ENCODE measurements around the gene BLOC1S3.

The BLOC1S3 gene

DNA sequence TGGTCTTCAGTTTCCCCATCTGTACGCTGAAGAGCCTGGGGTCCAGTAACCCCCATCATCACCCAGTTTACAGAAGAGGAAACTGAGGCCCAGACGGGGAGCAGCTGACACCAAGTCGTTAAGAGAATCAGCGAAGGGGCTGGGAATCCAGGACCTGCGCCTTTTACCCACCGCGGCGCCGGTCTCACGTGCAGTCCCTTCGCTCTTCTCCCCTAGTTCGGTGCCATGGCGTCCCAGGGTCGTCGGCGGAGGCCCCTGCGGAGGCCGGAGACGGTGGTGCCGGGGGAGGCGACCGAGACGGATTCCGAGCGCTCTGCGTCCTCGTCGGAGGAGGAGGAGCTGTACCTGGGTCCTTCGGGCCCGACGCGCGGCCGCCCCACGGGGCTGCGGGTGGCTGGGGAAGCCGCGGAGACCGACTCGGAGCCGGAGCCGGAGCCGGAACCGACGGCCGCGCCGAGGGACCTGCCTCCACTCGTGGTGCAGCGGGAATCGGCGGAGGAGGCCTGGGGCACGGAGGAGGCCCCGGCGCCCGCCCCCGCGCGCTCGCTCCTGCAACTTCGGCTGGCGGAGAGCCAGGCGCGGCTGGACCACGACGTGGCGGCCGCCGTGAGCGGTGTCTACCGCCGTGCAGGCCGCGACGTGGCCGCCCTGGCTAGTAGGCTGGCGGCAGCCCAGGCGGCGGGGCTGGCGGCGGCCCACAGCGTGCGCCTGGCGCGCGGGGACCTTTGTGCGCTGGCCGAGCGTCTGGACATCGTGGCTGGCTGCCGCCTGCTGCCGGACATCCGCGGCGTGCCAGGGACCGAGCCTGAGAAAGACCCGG lies 698 bp downstream of the BLOC1S3 start:
- in situ Hi-C loops (cut with MboI; ENCODE audit: low sequenced_read_pairs): no loop called here

DNA sequence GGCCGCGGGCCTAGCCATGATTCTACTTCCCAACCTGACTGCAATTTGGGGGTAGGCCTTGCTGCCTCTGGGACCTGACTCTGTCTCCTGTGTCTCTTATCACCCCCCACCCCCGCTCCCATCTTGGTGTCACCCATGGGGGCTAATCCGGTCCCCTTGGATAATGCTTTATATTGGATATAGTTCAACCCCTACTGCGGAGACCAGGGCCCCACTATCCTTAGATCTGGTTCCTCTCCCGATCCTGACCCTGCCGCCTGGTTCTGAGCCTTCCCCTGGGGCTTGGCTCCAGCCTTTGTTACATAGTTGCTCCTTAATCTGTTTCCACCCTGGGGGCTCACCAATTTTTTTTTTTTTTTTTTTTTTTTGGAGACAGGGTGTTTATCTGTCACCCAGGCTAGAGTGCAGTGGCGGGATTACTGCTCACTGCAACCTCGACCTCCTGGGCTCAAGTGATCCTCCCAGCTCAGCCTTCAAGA lies 1.3 kb downstream of the BLOC1S3 start:
- in situ Hi-C loops (cut with MboI; ENCODE audit: low sequenced_read_pairs): no loop called here

DNA sequence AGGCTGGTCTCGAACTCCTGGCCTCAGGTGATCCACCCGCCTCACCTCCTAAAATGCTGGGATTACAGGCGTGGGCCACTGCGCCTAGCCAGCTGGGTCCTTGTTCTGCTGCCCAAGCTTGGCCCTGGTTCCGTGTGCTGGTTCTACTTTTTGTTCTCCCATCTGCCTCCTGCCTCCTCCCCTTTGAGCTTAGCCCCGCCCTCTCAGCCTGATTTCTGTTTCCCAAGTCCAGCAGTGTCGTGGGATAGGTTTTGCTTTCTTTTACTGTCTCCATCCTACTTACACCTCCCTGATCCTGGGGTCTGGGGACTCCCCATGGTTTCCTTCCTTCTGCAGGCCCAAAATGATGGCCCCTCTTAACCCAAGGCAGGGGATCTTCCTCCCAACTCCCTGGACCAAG lies 2.4 kb downstream of the BLOC1S3 start:
- in situ Hi-C loops (cut with MboI; ENCODE audit: low sequenced_read_pairs): no loop called here

DNA sequence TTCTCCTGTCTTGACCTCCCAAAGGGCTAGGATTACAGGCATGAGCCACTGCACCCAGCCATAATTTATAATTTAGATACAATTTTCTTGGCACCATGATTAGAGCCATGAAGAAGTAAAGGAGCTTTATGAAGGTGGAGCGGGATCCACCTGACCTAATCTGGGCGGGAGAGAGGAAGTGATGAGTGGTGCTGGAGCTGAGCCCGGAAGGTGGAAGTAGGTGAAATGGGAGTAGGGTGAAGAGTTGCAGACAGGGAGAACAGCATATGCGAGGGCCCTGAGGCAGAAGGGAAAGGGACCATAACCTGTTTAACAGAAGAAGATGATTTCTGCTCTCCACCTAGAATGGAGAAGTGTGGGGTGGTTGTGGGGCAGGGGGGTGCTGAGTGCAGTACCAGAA lies 4.2 kb downstream of the BLOC1S3 start:
- in situ Hi-C loops (cut with MboI; ENCODE audit: low sequenced_read_pairs): no loop called here

DNA sequence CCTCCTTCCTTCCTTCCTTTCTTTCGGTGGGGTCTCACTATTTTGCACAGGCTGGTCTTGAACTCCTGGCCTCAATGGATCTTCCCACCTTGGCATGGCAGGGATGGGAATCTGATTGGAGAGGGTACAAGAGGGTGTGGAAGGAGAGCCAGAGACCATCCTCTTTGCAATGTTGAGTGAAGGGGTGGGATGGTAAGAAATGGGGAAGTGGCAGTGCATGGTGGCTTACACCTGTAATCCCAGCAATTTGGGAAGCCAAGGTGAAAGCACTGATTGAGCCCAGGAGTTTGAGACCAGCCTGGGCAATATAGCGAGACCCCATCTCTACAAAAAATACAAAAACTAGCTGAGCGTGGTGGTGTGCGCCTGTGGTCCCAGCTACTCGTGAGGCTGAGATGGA lies 5.5 kb downstream of the BLOC1S3 start:
- in situ Hi-C loops (cut with MboI; ENCODE audit: low sequenced_read_pairs): no loop called here

DNA sequence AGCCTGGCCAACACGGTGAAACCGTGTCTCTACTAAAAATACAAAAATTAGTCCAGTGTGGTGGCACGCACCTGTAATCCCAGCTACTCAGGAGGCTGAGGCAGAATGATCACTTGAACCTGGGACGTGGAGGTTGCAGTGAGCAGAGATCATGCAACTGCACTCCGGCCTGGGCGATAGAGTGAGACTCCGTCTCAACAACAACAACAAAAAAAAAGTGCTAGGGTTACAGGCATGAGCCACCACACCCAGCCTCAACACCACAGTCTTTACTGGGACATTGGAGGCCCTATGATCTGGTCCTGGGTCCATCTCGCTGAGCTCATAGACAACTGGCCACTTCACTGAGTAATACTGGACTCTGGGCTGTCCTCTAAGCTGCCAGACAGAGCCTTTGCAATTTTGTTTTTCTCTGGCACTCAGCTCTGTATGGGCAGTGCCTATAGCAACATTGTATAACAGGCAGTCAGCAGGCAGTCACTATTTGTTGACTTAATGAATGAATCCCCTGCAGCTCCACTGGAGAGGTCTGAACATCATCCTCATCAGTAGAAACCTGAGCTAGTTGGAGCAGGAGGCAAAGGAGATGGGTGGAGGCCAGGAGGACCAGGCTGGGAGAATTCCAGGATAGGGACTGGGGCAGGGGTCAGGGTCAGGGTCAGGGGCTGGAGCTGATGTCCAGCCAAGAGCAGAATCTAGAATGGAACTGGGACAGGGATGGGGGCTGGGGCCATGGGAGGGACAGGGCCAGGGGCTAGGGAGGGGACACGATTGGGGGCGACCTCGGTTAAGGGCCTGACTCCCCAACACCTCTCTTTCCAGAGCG lies 8.1 kb downstream of the BLOC1S3 start:
- in situ Hi-C loops (cut with MboI; ENCODE audit: low sequenced_read_pairs): no loop called here

DNA sequence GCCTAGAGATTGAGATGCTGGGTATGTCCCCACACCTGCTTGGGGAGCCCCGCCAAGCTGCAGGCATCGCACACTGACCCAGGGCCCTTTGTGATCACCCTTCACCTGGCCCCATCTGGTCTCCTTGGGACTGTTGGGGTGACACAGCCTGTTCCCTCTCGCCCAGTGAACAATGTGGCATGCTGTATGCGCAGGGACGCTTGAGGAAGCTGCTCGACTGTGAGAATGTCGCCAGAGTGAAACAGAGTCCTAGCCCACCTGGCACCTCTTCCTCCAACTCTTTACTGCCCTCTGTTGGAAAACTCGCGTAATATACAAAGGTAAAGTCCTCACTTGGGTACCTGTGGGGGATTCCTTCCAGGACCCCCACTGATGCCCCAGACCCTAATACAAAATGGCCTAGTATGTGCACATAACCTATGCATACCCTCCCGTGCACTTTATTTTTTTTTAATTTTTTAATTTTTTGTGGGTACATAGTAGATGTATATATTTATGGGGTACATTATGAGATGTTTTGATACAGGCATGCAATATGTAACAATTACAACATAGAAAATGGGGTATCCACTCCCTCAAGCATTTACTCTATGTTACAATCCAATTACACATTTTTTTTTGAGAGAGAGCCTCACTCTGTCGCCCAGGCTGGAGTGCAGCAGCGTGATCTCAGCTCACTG lies 9.0 kb downstream of the BLOC1S3 start:
- in situ Hi-C loops (cut with MboI; ENCODE audit: low sequenced_read_pairs): no loop called here

DNA sequence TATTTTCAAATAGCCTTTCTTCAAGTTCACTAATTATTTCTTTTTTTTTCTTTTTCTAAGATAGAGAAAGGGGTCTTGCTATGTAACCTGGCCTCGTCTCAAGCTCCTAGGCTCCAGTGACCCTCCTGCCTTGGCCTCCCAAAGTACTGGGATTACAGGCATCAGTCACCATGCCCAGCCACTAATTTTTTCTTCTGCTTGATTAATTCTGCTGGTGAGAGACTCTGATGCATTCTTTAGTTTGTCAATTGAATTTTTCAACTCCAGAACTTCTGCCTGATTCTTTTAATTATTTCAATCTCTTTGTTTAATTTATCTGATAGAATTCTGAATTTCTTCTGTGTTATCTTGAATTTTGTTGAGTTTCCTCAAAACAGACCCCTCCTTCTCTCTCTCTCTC lies 11.4 kb downstream of the BLOC1S3 start:
- in situ Hi-C loops (cut with MboI; ENCODE audit: low sequenced_read_pairs): no loop called here

DNA sequence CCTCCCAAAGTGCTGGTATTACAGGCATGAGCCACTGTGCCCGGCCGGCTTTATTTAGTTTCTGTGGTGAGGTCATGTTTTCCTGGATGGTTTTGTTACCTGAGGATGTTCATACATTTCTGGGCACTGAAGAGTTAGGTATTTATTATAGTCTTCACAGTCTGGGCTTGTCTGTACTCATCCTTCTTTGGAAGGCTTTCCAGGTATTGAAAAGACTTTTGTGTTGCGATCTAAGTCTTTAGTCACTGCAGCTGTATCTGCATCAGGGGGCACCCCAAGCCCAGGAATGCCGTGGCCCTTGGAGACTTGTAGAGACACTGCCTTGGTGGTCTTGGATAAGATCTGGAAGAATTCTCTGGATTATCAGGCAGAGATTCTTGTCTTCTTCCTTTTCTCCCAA lies 12.8 kb downstream of the BLOC1S3 start:
- in situ Hi-C loops (cut with MboI; ENCODE audit: low sequenced_read_pairs): no loop called here

DNA sequence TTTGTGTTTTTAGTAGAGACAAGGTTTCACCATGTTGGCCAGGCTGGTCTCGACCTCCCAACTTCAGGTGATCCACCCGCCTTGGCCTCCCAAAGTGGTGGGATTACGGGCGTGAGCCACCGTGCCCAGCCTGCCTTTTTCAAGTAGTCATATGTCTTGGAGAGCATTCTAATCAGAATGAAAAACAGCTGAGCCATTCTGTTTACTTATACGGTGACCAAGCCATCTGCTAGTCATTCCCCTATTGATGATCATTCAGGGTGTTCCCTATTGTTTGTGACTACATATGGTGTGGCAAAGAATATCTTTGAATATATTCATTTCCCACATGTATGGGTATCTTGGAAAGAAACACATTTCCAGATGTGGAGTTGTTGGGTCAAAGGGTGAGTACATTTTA lies 17.2 kb downstream of the BLOC1S3 start:
- in situ Hi-C loops (cut with MboI; ENCODE audit: low sequenced_read_pairs): no loop called here

DNA sequence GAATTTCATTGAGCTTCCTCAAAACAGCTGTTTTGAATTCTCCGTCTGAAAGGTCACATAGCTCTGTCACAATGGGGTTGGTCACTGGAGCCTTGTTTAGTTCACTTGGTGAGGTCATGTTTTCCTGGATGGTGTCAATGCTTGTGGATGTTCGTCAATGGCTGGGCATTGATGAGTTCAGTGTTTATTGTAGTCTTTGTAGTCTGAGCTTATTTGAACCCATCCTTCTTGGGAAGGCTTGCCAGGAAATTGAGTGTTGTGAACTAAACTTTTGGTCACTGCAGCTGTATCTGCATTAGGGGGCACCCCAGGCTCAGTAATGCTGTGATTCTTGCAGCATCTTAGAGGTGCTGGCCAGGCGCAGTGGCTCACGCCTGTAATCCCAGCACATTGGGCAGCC lies 22.0 kb downstream of the BLOC1S3 start:
- in situ Hi-C loops (cut with MboI; ENCODE audit: low sequenced_read_pairs): no loop called here

DNA sequence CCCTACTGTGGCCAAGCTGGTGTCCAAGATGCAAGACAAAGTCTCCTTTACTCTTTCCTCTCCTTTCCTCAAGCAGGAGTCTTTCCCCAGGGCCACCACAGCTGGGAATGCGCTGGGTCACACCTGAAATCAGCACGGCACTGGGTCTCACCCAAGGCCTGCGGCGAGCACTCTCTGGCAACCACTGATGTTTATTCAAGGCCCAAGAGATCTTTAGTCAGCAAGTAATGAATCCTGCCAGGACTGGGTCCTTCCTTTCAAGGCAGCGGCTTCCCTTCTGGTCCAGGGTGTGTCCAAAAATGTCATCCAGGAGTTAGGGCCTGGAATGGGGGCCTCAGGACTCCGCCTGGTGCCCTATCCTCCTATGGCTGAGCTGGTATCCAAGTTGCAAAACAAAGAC lies 24.1 kb downstream of the BLOC1S3 start:
- in situ Hi-C loops (cut with MboI; ENCODE audit: low sequenced_read_pairs): no loop called here

DNA sequence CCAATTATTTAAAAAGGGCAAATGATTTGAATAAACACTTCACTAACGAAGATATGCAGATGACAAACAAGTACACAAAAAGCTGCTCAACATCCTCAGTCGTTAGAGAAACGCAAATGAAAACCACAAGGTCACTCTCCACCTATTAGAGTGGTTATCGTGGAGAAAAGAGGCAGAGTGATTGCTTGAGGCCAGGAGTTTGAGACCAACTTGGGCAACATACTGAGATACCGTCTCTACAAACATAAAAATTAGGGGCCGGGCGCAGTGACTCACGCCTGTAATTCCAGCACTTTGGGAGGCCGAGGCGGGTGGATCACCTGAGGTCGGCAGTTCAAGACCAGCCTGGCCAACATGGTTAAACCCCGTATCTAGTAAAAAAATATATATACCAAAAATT lies 27.2 kb downstream of the BLOC1S3 start:
- in situ Hi-C loops (cut with MboI; ENCODE audit: low sequenced_read_pairs): no loop called here

DNA sequence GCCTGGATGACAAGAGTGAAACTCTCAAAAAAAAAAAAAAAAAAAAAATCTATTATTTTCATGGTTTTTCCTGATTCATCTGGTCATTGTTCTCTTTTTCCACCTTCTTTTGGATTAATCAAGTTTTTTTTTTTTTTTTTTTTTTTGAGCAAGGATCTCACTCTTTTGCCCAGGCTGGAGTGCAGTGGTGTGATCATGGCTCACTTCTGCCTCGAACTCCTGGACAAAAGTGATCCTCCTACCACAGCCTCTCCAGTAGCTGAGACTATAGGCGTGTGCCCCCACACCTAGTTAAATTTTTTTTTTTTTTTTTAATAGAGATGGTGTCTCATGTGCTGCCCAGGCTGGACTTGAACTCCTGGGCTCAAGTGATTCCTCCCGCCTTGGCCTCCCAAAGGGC lies 27.7 kb downstream of the BLOC1S3 start:
- in situ Hi-C loops (cut with MboI; ENCODE audit: low sequenced_read_pairs): no loop called here

DNA sequence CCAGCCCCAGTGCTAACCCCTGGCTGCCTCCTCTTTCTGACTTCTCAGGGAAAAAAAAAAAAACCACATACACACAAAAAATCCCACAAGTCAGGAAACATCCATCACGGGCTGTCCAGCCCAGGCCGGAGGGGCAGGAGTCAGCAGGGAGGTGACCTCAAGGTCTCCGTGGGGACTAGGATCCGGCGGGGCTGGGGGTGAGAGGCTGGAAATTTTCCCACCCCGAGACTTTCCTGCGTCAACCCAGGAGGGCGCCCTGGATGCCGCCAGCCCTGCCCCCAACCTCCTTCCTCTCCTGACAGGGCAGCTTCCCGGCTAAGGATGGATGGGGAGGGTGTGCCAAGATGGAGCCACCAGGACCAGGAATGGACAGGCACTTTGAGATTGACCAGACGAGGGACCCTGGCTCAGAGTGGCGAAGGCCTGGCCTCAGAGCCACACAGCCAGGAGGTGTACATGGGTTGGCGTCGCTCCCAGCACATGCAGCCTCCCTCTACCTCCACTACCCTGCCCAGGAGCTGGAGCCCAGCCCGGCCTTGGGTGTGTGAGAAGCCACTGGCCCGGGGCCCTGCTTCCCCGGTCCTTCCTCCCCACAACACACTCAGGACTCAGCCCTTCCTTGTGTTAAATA lies 33.3 kb downstream of the BLOC1S3 start:
- in situ Hi-C loops (cut with MboI; ENCODE audit: low sequenced_read_pairs): no loop called here

DNA sequence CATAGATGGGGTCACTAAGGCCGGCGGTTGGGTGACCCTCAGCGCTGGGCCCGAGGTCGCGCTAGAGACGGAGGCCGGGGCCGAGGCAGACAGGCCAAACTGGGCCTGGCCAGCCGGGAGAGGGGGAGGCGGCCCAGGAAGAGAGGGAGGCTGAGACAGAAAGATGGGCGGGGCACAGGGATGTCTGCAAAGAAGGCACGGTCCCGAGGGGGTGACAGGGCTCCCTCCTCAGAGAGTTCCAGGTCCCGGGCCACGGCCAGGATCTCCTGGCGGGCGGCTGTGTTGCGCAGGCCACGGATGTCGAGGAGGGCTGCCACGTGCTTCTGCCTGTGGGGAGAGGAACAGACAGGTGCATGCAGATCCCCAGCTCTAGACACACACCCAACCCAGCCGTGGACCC lies 34.4 kb downstream of the BLOC1S3 start:
- in situ Hi-C loops (cut with MboI; ENCODE audit: low sequenced_read_pairs): no loop called here

DNA sequence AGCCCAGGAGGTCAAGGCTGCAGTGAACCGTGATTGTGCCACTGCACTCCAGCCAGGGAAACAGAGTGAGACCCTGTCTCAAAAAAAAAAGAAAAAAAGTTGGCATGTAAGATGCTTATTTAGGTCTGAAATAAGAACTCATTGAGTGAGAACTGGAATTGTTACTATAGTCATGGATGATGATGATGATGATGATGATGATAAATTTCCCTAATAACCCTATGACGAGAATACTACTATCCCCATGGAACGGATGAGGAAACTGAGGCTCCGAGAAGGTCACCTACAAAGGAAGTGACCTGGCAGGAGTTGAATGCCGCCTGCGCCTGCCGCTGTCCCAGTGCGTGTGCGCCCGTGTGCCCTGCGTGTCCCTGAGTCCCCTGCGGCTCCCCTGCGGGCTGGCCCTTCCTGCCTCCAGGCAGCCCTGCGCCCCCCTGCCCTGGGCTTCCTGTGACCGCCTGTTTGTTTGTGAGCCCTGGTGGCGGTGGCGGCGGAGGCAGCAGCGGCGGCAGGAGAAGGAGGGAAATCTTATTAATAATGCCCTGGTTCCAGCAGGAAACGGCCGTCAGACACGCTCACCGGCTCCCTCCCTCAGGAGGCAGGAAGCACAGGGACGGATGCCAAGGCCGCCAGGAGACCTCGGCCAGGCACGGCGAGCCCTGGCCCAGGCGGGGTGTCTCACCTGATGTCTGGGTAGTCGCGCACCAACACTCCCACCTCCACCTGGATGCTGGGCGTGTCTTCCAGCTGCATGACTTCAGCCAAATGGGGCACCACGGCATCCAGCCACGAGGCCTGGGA lies 37.0 kb downstream of the BLOC1S3 start:
- in situ Hi-C loops (cut with MboI; ENCODE audit: low sequenced_read_pairs): no loop called here

DNA sequence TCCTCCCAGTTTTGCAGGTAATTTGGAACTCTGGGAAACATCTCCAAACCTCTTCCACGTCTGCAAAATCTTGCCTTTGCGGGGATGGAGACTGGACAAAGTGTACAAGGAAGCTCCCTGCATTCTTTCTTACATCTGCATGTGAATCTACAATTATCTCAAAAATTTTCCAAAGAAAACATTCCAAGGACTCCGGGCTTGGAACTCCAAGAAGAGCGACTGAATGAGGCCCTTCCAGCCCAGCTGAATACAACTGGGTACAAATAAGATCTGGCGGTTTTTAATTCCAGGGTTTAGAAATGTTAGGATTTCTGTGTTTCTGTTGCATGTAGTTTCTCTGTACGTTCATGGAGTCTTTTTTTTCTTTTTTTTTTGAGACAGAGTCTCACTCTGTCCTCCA lies 38.1 kb downstream of the BLOC1S3 start:
- in situ Hi-C loops (cut with MboI; ENCODE audit: low sequenced_read_pairs): no loop called here

DNA sequence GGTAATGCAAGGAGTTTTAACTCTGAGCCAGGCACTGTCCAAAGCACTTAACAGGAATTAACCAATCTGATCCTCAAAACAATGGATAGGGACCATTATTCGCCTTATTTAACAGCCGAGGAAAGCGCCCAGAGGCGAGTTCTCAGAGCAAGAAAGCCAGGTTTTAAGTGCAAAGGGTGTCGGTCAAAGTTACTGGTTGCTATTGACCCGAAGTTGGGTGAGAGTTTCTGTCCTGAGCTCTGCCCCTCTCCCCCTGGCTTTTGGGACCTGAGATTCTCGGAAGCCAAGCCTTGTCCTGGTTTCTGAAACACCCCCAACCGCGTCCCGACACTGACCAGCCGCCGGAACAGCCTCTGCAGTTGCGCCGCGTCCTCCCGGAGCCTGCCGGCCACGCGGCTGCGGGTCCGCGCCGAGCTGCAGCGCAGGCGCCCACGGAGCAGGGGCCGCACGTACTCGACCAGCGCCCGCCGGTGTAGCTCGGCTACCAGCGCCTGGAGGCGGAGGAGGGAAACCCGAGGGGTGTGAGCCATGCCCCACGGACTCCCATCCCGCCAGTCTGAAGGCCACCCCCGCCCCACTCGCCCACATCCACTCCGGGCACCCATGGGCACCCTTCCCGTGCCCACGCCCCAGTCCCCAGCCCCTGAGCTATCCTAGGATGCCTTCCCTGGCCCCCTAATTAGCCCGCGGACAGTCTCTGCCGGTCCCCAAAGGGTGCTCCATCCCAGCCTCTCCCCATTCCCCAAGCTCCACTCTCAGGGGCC lies 38.8 kb downstream of the BLOC1S3 start:
- in situ Hi-C loops (cut with MboI; ENCODE audit: low sequenced_read_pairs): no loop called here

DNA sequence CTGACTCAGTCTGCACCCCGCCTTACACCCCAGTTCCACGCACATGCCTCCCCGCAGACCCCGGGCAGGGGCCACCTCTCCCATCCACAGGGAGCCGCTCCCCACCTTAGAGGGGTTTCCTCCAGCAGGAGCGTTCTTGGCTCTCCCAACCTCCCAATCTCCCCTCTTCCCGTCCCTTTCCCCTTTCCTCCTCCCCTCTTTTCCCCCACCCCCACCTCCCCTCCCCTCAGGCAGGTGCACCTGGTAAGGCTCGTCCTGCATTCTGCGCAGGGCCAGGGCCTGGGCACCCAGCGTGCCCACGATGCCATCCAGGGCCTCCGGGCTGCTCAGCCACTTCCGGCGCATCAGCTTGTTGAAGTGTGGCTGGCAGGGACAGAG lies 39.4 kb downstream of the BLOC1S3 start:
- in situ Hi-C loops (cut with MboI; ENCODE audit: low sequenced_read_pairs): no loop called here
